ENCODE measurements around the gene ARHGAP23.
A peak's percentile ranks its signal among the peaks of the same experiment; 100 is the strongest.

- TF ChIP-seq, protein P1, sequence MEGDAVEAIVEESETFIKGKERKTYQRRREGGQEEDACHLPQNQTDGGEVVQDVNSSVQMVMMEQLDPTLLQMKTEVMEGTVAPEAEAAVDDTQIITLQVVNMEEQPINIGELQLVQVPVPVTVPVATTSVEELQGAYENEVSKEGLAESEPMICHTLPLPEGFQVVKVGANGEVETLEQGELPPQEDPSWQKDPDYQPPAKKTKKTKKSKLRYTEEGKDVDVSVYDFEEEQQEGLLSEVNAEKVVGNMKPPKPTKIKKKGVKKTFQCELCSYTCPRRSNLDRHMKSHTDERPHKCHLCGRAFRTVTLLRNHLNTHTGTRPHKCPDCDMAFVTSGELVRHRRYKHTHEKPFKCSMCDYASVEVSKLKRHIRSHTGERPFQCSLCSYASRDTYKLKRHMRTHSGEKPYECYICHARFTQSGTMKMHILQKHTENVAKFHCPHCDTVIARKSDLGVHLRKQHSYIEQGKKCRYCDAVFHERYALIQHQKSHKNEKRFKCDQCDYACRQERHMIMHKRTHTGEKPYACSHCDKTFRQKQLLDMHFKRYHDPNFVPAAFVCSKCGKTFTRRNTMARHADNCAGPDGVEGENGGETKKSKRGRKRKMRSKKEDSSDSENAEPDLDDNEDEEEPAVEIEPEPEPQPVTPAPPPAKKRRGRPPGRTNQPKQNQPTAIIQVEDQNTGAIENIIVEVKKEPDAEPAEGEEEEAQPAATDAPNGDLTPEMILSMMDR (IDR thresholded peaks at IDR 0.05; ENCODE audit: extremely low read depth in 1 of 2, insufficient read depth in 1 of 2, low read depth in 1 of 2, low read length in 2 of 2): no peak
- TF ChIP-seq POLR2A (IDR thresholded peaks at IDR 0.05; ENCODE audit: low read depth, low read length) (peak; percentile 58), EZH2 (IDR thresholded peaks at IDR 0.05; ENCODE audit: borderline replicate concordance, low read depth, low read length, severe bottlenecking) (no peak), POLR2AphosphoS5 (IDR thresholded peaks at IDR 0.05; ENCODE audit: insufficient read depth, low read depth, low read length) (peak; percentile 50)
Observed at GRCh38 chr17:38511150-38512108, 83.2 kb downstream of the ARHGAP23 start.
